Gastroesophageal sphincter (tissue), 3 donors: Measurements from ENCODE around the gene ZCCHC14.

Source experiments
- CTCF ChIP-seq, 4 experiments: fragments of 200-600 bp in 2 of 4; fragments of 450-650 bp in 2 of 4; sonication (generic) in 1 of 4; IDR thresholded peaks; one replicate each; pipeline ENCODE4 v1.5.1; 2017 to 2019; ENCODE audit warnings: antibody characterized with exemption in 4 of 4, mild to moderate bottlenecking in 2 of 4, moderate library complexity in 2 of 4
- EP300 ChIP-seq: sonication (generic); formaldehyde crosslinking; IDR thresholded peaks from one replicate; pipeline ENCODE4 v1.6.1; 2017; ENCODE audit warnings: antibody characterized with exemption, mild to moderate bottlenecking
- POLR2A ChIP-seq, 2 donors: fragments of 450-650 bp; IDR thresholded peaks; one replicate each; pipeline ENCODE4 v1.6.1; 2017; ENCODE audit warnings: antibody characterized with exemption in 2 of 2, mild to moderate bottlenecking in 2 of 2, moderate library complexity in 1 of 2
- POLR2AphosphoS5 ChIP-seq: sonication (generic); formaldehyde crosslinking; IDR thresholded peaks from one replicate; pipeline ENCODE4 v1.6.1; 2017; ENCODE audit warnings: antibody characterized with exemption

DNA sequence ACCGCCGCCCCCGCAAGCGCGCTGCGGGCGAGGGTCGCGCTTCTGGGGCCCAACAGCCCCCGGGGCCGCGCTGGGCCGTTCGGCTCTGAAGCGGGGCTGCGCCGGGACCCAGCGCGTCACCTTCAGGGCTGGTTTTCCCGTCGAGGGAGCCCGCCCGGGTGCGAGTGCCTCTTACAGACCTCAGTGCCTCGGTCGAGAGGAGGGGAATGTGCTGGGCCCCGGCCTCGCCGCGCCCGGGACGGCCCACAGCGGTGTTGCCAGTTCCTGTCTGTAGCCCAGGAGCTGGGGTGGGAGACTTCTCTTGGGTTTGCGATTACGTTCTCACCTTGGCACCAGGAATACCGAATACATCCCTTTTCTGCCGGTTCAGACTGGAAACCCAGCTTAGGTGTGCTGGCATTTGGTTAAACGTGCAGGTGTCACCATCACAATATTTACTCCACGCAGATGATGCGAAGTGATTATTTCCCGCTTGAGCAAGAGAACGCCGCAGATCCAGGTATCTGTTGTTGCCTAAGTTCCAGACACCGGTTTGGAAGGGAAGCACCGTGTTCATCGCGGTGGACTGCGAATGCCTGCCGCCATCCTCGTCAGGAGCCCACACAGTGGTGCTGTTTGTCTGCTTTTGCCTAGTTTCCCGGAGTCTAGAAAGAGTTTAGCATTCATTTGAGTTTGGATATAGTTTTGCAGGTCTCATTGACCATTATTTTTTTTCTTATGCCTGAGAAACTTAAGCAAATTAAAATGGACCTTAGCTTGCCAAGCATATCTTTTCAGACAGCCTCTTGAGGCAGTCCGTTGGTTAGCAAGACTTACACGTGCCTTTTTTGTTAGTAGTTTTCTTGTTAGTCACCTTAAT is 99.8 kb downstream of the ZCCHC14 start:
- no peak for TF ChIP-seq POLR2AphosphoS5
- peak in 3 of 4 experiments; percentile 2 to 49 (median 17) for TF ChIP-seq CTCF (IDR thresholded peaks at IDR 0.05)
- TF ChIP-seq POLR2A (IDR thresholded peaks at IDR 0.05): no peak
- no peak for TF ChIP-seq EP300
